Measurements from ENCODE around the gene MAMSTR.

- TF ChIP-seq POLR2A (IDR thresholded peaks at IDR 0.05; ENCODE audit: low read length) (no peak), GATA1 (IDR thresholded peaks at IDR 0.05; ENCODE audit: low read depth, low read length) (no peak)
These were observed 6.3 kb downstream of the MAMSTR start for GRCh38 chr19:48713041-48713863.

All from erythroblast (primary cell).